Activated T-cell treated with anti-CD3 and anti-CD28 coated beads for 48 hours (primary cell): Measurements from ENCODE around the gene SUSD5.
"Not testable (repeated sequence)": the region's sequence is repeated elsewhere in the genome, so short reads cannot be mapped to it uniquely, and the experiment has no call there.

Experiments used
- DNase-seq: peaks from one replicate; pipeline ENCODE4 v3.0.0-alpha.2; 2020; ENCODE audit warnings: low read depth

The SUSD5 gene

GRCh38 chr3:33194303-33194702 lies 24.3 kb downstream of the SUSD5 start:
- DNase-seq, result no peak

- DNase-seq, result no peak
Observed at GRCh38 chr3:33187368-33187634, 31.3 kb downstream of the SUSD5 start.

- DNase-seq, result no peak
Observed at GRCh38 chr3:33186524-33187367, 31.9 kb downstream of the SUSD5 start.

GRCh38 chr3:33184863-33185262 lies 33.7 kb downstream of the SUSD5 start:
- no peak for DNase-seq

- not testable (repeated sequence) for DNase-seq
Observed at GRCh38 chr3:33181641-33182040, 37.0 kb downstream of the SUSD5 start.

- no peak for DNase-seq
Observed at GRCh38 chr3:33181229-33181628, 37.4 kb downstream of the SUSD5 start.

- DNase-seq, result no peak
Observed at GRCh38 chr3:33179132-33179531, 39.5 kb downstream of the SUSD5 start.

GRCh38 chr3:33174711-33175414 lies 43.7 kb downstream of the SUSD5 start:
- DNase-seq, result no peak

GRCh38 chr3:33174095-33174494 lies 44.5 kb downstream of the SUSD5 start:
- DNase-seq, result no peak

- DNase-seq, result no peak
Observed at GRCh38 chr3:33173672-33174071, 44.9 kb downstream of the SUSD5 start.

GRCh38 chr3:33173103-33173502 lies 45.5 kb downstream of the SUSD5 start:
- no peak for DNase-seq

- no peak for DNase-seq
Observed at GRCh38 chr3:33171580-33171979, 47.0 kb downstream of the SUSD5 start.

GRCh38 chr3:33170531-33170930 lies 48.1 kb downstream of the SUSD5 start:
- no peak for DNase-seq

GRCh38 chr3:33167716-33168336 lies 50.8 kb downstream of the SUSD5 start:
- no peak for DNase-seq

- DNase-seq, result no peak
Observed at GRCh38 chr3:33167284-33167683, 51.3 kb downstream of the SUSD5 start.

GRCh38 chr3:33166095-33166494 lies 52.5 kb downstream of the SUSD5 start:
- DNase-seq, result no peak

GRCh38 chr3:33165372-33165771 lies 53.2 kb downstream of the SUSD5 start:
- no peak for DNase-seq

GRCh38 chr3:33162621-33163020 lies 56.0 kb downstream of the SUSD5 start:
- DNase-seq, result not testable (repeated sequence)

GRCh38 chr3:33159981-33160380 lies 58.6 kb downstream of the SUSD5 start:
- DNase-seq, result no peak

- no peak for DNase-seq
Observed at GRCh38 chr3:33159234-33159633, 59.4 kb downstream of the SUSD5 start.

GRCh38 chr3:33155301-33155700 lies 63.3 kb downstream of the SUSD5 start:
- no peak for DNase-seq

GRCh38 chr3:33153782-33154181 lies 64.8 kb downstream of the SUSD5 start:
- no peak for DNase-seq
